Upper lobe of right lung (tissue), 1 donor: Measurements from ENCODE around the gene TBC1D9. TPM values are rescaled to one million over a fixed set of nuclear protein-coding genes. Genes with fewer than 3 reads are reported as not detected.

Experiments used
- ATAC-seq: fragments of 200-7000 bp; cut with Tn5 transposase; one replicate; pipeline ENCODE4 v1.9.1; 2020; ENCODE audit warnings: mild to moderate bottlenecking, moderate library complexity
- DNase-seq: peaks from one replicate; pipeline ENCODE4 v3.0.0-alpha.2; 2020
- H3K27ac ChIP-seq: fragments of 200-600 bp; one replicate; pipeline ENCODE4 v1.8.0; 2022
- H3K27me3 ChIP-seq: fragments of 200-600 bp; one replicate; pipeline ENCODE4 v1.8.0; 2022; ENCODE audit warnings: mild to moderate bottlenecking
- H3K36me3 ChIP-seq: fragments of 200-600 bp; one replicate; pipeline ENCODE4 v1.8.0; 2022
- H3K4me1 ChIP-seq: fragments of 200-600 bp; one replicate; pipeline ENCODE4 v1.8.0; 2022
- H3K4me3 ChIP-seq: fragments of 200-600 bp; one replicate; pipeline ENCODE4 v1.8.0; 2022; ENCODE audit warnings: mild to moderate bottlenecking
- H3K9me3 ChIP-seq: fragments of 200-600 bp; one replicate; pipeline ENCODE4 v1.8.0; 2022
- intact Hi-C: fragments of 100-400 bp; cut with DNase I; formaldehyde crosslinking; loops from one replicate; pipeline ENCODE4 v1.11.0; 2022
- total RNA-seq: library from RNA; stranded (reverse); fragmentation: NEBNext Ultra II Directional; extraction: Animal tissue kit (Norgen Biotek cat#: 25700); gene quantifications from one replicate; pipeline ENCODE4 v1.2.1, GENCODE V29; 2021
- TF ChIP-seq, protein P1 (sequence below): fragments of 200-600 bp; IDR thresholded peaks from one replicate; pipeline ENCODE4 v1.8.0; 2022; ENCODE audit warnings: antibody characterized with exemption
- donor health status: DM: no; HTN: yes; CAD: no; lungs with severe emphysema.

Gene TBC1D9
- total RNA-seq, 1 donor from 2014 or later = 39.5 TPM

DNA sequence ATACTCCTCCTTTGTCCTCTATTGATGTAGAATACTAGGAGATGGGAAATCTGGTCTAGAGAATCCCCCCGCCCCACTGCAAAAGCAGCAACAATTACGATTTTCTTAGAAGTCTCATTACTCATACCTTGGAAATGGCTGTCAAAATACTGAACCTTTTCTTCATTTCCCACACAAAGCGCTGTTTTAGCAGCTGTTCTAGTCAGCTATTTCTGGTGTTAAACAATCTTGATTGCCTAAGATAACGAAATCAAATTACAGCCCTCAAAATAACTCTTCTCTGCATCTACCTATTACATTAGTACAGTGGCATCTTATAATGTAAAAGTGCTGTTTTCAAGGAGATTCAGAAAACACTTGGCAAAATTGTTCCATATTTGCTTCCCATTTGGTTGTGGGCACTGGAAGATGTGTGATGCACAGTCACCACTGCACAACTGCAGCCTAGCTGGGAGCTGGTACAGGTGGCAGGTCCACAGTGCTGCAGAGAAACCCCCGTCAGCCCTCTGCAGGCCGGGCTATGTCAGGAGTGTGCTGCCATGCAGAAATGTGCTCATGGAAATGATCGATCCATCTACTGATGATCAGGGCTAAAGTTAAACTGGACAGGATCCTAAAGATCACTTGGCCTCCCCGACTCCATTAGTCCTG is 50.4 kb downstream of the TBC1D9 start:
- Histone ChIP-seq H3K36me3 (no peaks in the 10 kb centered on the region), H3K27me3 (no peaks in the 10 kb centered on the region), H3K4me3 (no peak overlapping the region), H3K4me1 (peaks cover 10% of the 10 kb centered on the region), H3K9me3 (no peaks in the 10 kb centered on the region), H3K27ac (no peak overlapping the region)
- TF ChIP-seq, protein P1, sequence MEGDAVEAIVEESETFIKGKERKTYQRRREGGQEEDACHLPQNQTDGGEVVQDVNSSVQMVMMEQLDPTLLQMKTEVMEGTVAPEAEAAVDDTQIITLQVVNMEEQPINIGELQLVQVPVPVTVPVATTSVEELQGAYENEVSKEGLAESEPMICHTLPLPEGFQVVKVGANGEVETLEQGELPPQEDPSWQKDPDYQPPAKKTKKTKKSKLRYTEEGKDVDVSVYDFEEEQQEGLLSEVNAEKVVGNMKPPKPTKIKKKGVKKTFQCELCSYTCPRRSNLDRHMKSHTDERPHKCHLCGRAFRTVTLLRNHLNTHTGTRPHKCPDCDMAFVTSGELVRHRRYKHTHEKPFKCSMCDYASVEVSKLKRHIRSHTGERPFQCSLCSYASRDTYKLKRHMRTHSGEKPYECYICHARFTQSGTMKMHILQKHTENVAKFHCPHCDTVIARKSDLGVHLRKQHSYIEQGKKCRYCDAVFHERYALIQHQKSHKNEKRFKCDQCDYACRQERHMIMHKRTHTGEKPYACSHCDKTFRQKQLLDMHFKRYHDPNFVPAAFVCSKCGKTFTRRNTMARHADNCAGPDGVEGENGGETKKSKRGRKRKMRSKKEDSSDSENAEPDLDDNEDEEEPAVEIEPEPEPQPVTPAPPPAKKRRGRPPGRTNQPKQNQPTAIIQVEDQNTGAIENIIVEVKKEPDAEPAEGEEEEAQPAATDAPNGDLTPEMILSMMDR = no peak
- no peak for ATAC-seq
- intact Hi-C loops = no loop called here
- DNase-seq = no peak

DNA sequence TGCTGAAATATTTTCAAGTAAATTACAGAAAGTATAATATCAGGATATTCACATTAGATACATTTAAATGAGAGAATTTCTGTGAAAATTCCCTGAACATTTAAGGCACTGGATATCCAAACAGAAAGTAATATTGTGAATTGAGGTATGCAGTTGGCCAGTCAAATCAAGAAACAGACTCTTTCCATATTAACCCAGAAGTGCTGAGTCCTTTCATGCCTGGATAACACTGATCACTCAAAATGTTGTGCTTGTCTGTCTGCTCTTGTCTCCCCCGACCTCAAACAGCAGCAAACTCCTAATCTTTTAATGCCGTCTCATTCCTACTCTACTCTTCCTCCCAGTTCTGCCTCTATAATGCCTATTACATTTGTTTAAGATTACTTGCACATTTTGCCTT is 51.2 kb downstream of the TBC1D9 start:
- H3K4me3 ChIP-seq = no peak overlapping the region
- ATAC-seq (no peak), DNase-seq (no peak)
- H3K4me1 ChIP-seq = peaks cover 10% of the 10 kb centered on the region
- no peaks in the 10 kb centered on the region for H3K27me3 ChIP-seq
- H3K9me3 ChIP-seq = no peaks in the 10 kb centered on the region
- TF ChIP-seq, protein P1 = no peak
- intact Hi-C loops = no loop called here
- H3K27ac ChIP-seq = no peak overlapping the region
- H3K36me3 ChIP-seq = no peaks in the 10 kb centered on the region

DNA sequence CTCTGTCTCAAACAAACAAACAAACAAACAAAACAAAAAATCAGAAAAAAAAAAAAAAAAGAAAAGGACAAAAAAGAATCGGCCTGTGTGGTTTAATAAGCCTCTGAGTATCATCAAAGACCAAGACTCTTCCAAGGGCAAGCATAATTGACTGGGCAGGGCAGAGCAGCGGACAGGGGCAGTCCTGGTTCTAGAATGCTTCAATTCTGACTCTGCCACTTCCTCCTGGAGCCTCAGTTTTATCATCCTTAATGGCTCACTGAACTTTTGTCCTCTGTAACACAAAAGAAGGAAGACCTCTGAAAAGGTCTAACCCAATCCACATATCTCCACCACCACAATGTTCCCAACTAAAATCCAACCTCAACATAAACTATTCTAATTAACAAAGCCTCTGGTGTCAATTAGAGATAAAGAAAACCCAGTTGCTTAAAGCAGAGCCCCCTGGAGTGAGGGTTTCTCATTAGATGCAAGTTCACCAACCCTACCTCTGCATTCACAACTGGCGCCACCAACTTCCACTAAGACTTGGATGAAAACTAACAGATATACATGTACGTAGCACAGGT is 51.7 kb downstream of the TBC1D9 start:
- no peaks in the 10 kb centered on the region for H3K36me3 ChIP-seq
- ATAC-seq = no peak
- DNase-seq = no peak
- H3K4me3 ChIP-seq = no peak overlapping the region
- H3K27ac ChIP-seq = no peak overlapping the region
- TF ChIP-seq, protein P1 = no peak
- peaks cover 10% of the 10 kb centered on the region for H3K4me1 ChIP-seq
- H3K27me3 ChIP-seq = no peaks in the 10 kb centered on the region
- intact Hi-C loops = no loop called here
- H3K9me3 ChIP-seq = no peaks in the 10 kb centered on the region

DNA sequence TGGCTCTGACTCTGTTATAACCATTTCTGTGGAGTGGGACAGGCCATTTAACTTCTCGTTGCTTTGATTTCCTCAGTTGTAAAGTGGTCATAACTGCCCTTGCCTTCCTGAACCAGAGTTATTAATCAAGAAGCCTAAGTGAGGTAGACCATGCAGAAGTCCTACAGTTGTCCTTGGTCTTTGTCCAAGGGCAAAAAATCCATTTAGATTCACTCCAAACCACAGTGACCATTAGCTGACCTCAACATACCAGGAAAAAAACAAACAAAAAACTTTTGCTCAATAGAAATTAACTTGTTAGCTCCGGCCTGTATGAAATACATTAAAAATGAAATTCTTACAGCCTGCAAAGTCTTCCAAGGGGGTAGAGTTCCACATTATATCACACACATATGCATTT is 52.7 kb downstream of the TBC1D9 start:
- no peak for DNase-seq
- no peaks in the 10 kb centered on the region for H3K9me3 ChIP-seq
- H3K4me1 ChIP-seq = peaks cover 10% of the 10 kb centered on the region
- no peak for ATAC-seq
- intact Hi-C loops = no loop called here
- TF ChIP-seq, protein P1 = no peak
- no peaks in the 10 kb centered on the region for H3K27me3 ChIP-seq
- H3K4me3 ChIP-seq = no peak overlapping the region
- H3K27ac ChIP-seq = no peak overlapping the region
- no peaks in the 10 kb centered on the region for H3K36me3 ChIP-seq

DNA sequence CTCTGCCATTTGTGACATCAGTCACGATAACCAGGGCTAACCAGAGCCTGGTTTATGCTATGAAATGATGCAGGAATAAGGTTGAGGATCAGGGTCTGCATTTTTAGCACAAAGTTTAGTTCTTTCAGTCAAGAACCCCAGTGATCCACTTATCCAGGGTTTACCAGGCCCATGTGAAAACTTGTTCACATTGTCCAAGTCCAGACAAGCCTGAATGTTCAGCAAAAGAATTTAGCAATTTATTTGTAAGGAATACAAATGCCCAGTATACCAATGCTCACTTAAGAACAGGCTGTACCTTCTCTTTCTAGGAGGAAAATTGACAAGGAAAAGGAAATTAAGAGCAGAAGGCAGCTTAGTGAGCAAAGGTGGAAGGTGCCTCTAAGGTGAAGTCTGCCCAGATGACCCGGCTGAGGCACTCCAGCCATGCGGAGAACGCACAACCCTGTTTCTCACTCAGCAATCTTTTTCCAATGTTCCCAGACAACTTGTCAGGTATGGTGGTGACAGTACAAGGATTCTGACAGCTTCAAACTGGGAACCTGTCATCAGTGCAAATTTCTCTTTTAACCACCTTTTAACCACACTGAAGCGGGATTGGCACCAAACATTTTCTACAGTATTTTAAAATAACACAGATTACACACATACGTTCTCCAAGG is 54.0 kb downstream of the TBC1D9 start:
- DNase-seq (no peak), ATAC-seq (no peak)
- Histone ChIP-seq H3K36me3 (no peaks in the 10 kb centered on the region), H3K9me3 (no peaks in the 10 kb centered on the region), H3K4me1 (peaks cover 10% of the 10 kb centered on the region), H3K27me3 (no peaks in the 10 kb centered on the region), H3K27ac (no peak overlapping the region), H3K4me3 (no peak overlapping the region)
- TF ChIP-seq, protein P1 = no peak
- intact Hi-C loops = no loop called here
